Esophagus (tissue), 2 donors: ENCODE results near the gene TMIE. TPM values are rescaled to one million over a fixed set of nuclear protein-coding genes. Genes with fewer than 3 reads are reported as not detected.

ENCODE experiments used
- H3K27ac ChIP-seq, 2 donors: one replicate each; pipeline ENCODE4 v1.5.1; 2013; ENCODE audit warnings: low read depth in 2 of 2, mild to moderate bottlenecking in 2 of 2, inconsistent platforms in 1 of 2, low read length in 1 of 2, moderate library complexity in 1 of 2
- H3K27me3 ChIP-seq, 2 donors: one replicate each; pipeline ENCODE4 v1.6.1; 2013; ENCODE audit warnings: low read length in 2 of 2, control low read depth in 1 of 2, mild to moderate bottlenecking in 1 of 2; ENCODE audit not compliant: insufficient read depth in 2 of 2, control insufficient read depth in 1 of 2
- H3K36me3 ChIP-seq, 2 donors: one replicate each; pipeline ENCODE4 v1.6.1; 2013; ENCODE audit warnings: low read length in 1 of 2; ENCODE audit not compliant: control insufficient read depth in 2 of 2, insufficient read depth in 2 of 2
- H3K4me1 ChIP-seq, 2 donors: one replicate each; pipeline ENCODE4 v1.6.1; 2013; ENCODE audit warnings: low read length in 1 of 2; ENCODE audit not compliant: control insufficient read depth in 2 of 2, insufficient read depth in 2 of 2
- H3K4me3 ChIP-seq, 2 donors: one replicate each; pipeline ENCODE4 v1.5.1; 2013; ENCODE audit warnings: low read length in 2 of 2, mild to moderate bottlenecking in 2 of 2, low read depth in 1 of 2, moderate library complexity in 1 of 2
- H3K9me3 ChIP-seq, 2 donors: one replicate each; pipeline ENCODE4 v1.6.1; 2013; ENCODE audit warnings: mild to moderate bottlenecking in 2 of 2, low read depth in 1 of 2, low read length in 1 of 2, moderate library complexity in 1 of 2; ENCODE audit not compliant: control insufficient read depth in 2 of 2, insufficient read depth in 1 of 2
- WGBS, 2 donors: extraction: QIAGEN DNeasy Blood & Tissue Kit; methylation state at CpG; one replicate each; pipeline ENCODE4 v1.1.7; 2013; 5-methylcytosine and 5-hydroxymethylcytosine counted together
- polyA plus RNA-seq, 2 donors: library from polyadenylated mRNA; stranded (reverse); fragments of 200-250 nt; gene quantifications; one replicate each; pipeline ENCODE4 v1.2.3, GENCODE V29; 2013
- donor health status: healthy with polysubstance abuse.
- donor health status: Bipolar disorder and iron deficiency.

Gene TMIE
- polyA plus RNA-seq, 2 donors: 1.2 to 2.5 TPM

GRCh38 chr3:46712191-46713049 lies 11.2 kb downstream of the TMIE start:
- no peak overlapping the region for H3K4me3 ChIP-seq
- 85 to 88% methylated on average over 12 to 13 of the region's 13 CpGs for WGBS, 2 donors
- H3K36me3 ChIP-seq: no peaks in the 10 kb centered on the region
- no peaks in the 10 kb centered on the region for H3K9me3 ChIP-seq
- H3K27ac ChIP-seq: no peak overlapping the region
- H3K27me3 ChIP-seq: no peaks in the 10 kb centered on the region
- H3K4me1 ChIP-seq: peaks cover 0 to 7% of the 10 kb centered on the region in 2 donors

GRCh38 chr3:46713050-46713897 lies 12.1 kb downstream of the TMIE start:
- no peaks in the 10 kb centered on the region for H3K36me3 ChIP-seq
- WGBS, 2 donors: 80 to 81% methylated on average over 14 of the region's 14 CpGs
- no peak overlapping the region for H3K27ac ChIP-seq
- no peak overlapping the region for H3K4me3 ChIP-seq
- no peaks in the 10 kb centered on the region for H3K9me3 ChIP-seq
- H3K27me3 ChIP-seq: no peaks in the 10 kb centered on the region
- peaks cover 0 to 7% of the 10 kb centered on the region in 2 donors for H3K4me1 ChIP-seq

- 66% methylated on average over 22 of the region's 22 CpGs for whole genome bisulfite sequencing, 2 donors
- no peaks in the 10 kb centered on the region for H3K9me3 ChIP-seq
- no peak overlapping the region for H3K4me3 ChIP-seq
- peaks cover 0 to 7% of the 10 kb centered on the region in 2 donors for H3K4me1 ChIP-seq
- peak overlapping the region in 1 of 2 donors; percentile 2 for H3K27ac ChIP-seq
- H3K36me3 ChIP-seq: no peaks in the 10 kb centered on the region
- no peaks in the 10 kb centered on the region for H3K27me3 ChIP-seq
Measured at GRCh38 chr3:46713898-46714552, 12.8 kb downstream of the TMIE start.

- no peaks in the 10 kb centered on the region for H3K36me3 ChIP-seq
- H3K27ac ChIP-seq: no peak overlapping the region
- no peak overlapping the region for H3K4me3 ChIP-seq
- peaks cover 0 to 7% of the 10 kb centered on the region in 2 donors for H3K4me1 ChIP-seq
- no peaks in the 10 kb centered on the region for H3K27me3 ChIP-seq
- H3K9me3 ChIP-seq: no peaks in the 10 kb centered on the region
- 90% methylated on average over 10 of the region's 10 CpGs for WGBS, 2 donors
Measured at GRCh38 chr3:46714728-46715506, 13.7 kb downstream of the TMIE start.

GRCh38 chr3:46715507-46716175 lies 14.4 kb downstream of the TMIE start:
- Histone ChIP-seq H3K9me3 (no peaks in the 10 kb centered on the region), H3K27me3 (no peaks in the 10 kb centered on the region), H3K36me3 (no peaks in the 10 kb centered on the region), H3K27ac (no peak overlapping the region), H3K4me3 (no peak overlapping the region), H3K4me1 (peaks cover 0 to 7% of the 10 kb centered on the region in 2 donors)
- 92 to 94% methylated on average over 11 of the region's 11 CpGs for WGBS, 2 donors

- no peaks in the 10 kb centered on the region for H3K9me3 ChIP-seq
- no peaks in the 10 kb centered on the region for H3K36me3 ChIP-seq
- H3K27ac ChIP-seq: no peak overlapping the region
- H3K4me3 ChIP-seq: no peak overlapping the region
- peaks cover 0 to 7% of the 10 kb centered on the region in 2 donors for H3K4me1 ChIP-seq
- no peaks in the 10 kb centered on the region for H3K27me3 ChIP-seq
- 88% methylated on average over 19 of the region's 19 CpGs for WGBS, 2 donors
Measured at GRCh38 chr3:46716461-46717441, 15.6 kb downstream of the TMIE start.

- no peaks in the 10 kb centered on the region for H3K36me3 ChIP-seq
- no peak within 1 kb of the TSS for H3K27ac ChIP-seq
- no peaks in the 10 kb centered on the region for H3K27me3 ChIP-seq
- WGBS, 2 donors: 45 to 50% methylated on average over 51 to 61 of the region's 61 CpGs
- H3K4me3 ChIP-seq: no peak within 1 kb of the TSS
- no peaks in the 10 kb centered on the region for H3K9me3 ChIP-seq
- peaks cover 0 to 7% of the 10 kb centered on the region in 2 donors for H3K4me1 ChIP-seq
Measured at GRCh38 chr3:46717447-46718231, 16.4 kb downstream of the TMIE start, which contains the start of gene PRSS50. Gene PRSS50, minus strand, starts transcription at chr3:46717869. Its CDS starts 45 bp downstream, at chr3:46717824.
